HEK293T (cell line): ENCODE data around the gene LMCD1.

Experiments used
- CTCF ChIA-PET: fragments of 350-600 bp; formaldehyde crosslinking; extraction: SDS; loops from one replicate; lab custom pipeline; 2021; ENCODE audit warnings: antibody characterized with exemption, inconsistent platforms; lab: Yijun Ruan, JAX
- POLR2A ChIA-PET: fragments of 350-600 bp; formaldehyde crosslinking; extraction: SDS; loops from one replicate; lab custom pipeline; 2020; ENCODE audit warnings: antibody characterized with exemption, inconsistent platforms; lab: Yijun Ruan, JAX
- DNase-seq: peaks from one replicate; pipeline ENCODE4 v3.0.0; 2012; ENCODE audit warnings: mixed read lengths; ENCODE audit errors: extremely low spot score
- ARNT ChIP-seq: fragments of 450-650 bp; IDR thresholded peaks from 2 replicates; pipeline ENCODE4 v1.6.1; 2017; ENCODE audit warnings: mild to moderate bottlenecking
- BHLHE40 ChIP-seq: fragments of 450-650 bp; IDR thresholded peaks from 2 replicates; pipeline ENCODE4 v1.6.1; 2016; ENCODE audit warnings: mild to moderate bottlenecking, moderate library complexity, borderline replicate concordance
- CTBP1 ChIP-seq: fragments of 450-650 bp; IDR thresholded peaks from 2 replicates; pipeline ENCODE4 v1.6.1; 2016; ENCODE audit warnings: borderline replicate concordance
- ELF4 ChIP-seq: fragments of 450-650 bp; IDR thresholded peaks from 2 replicates; pipeline ENCODE4 v1.6.1; 2017; ENCODE audit warnings: antibody characterized with exemption
- FOXA1 ChIP-seq: fragments of 450-650 bp; IDR thresholded peaks from 2 replicates; pipeline ENCODE4 v1.6.1; 2016; ENCODE audit warnings: mild to moderate bottlenecking
- FOXK2 ChIP-seq: fragments of 450-650 bp; IDR thresholded peaks from 2 replicates; pipeline ENCODE4 v1.6.1; 2016; ENCODE audit warnings: mild to moderate bottlenecking
- FOXM1 ChIP-seq: fragments of 450-650 bp; IDR thresholded peaks from 2 replicates; pipeline ENCODE4 v1.6.1; 2017; ENCODE audit warnings: mild to moderate bottlenecking, borderline replicate concordance
- HDGF ChIP-seq: fragments of 450-650 bp; IDR thresholded peaks from 2 replicates; pipeline ENCODE4 v1.6.1; 2017; ENCODE audit warnings: antibody characterized with exemption, borderline replicate concordance
- L3MBTL2 ChIP-seq: fragments of 450-650 bp; conservative IDR thresholded peaks from 2 replicates; pipeline ENCODE4 v1.6.1; 2016; ENCODE audit warnings: mild to moderate bottlenecking
- LEF1 ChIP-seq: fragments of 450-650 bp; IDR thresholded peaks from 2 replicates; pipeline ENCODE4 v1.6.1; 2017; ENCODE audit warnings: mild to moderate bottlenecking, borderline replicate concordance
- NFRKB ChIP-seq: fragments of 450-650 bp; IDR thresholded peaks from 2 replicates; pipeline ENCODE4 v1.6.1; 2016; ENCODE audit warnings: mild to moderate bottlenecking, moderate library complexity
- PKNOX1 ChIP-seq: fragments of 450-650 bp; IDR thresholded peaks from 2 replicates; pipeline ENCODE4 v1.6.1; 2016
- SP1 ChIP-seq: fragments of 450-650 bp; IDR thresholded peaks from 2 replicates; pipeline ENCODE4 v1.6.1; 2017
- SUZ12 ChIP-seq: fragments of 450-650 bp; IDR thresholded peaks from 2 replicates; pipeline ENCODE4 v1.6.1; 2016; ENCODE audit warnings: mild to moderate bottlenecking
- TARDBP ChIP-seq: fragments of 450-650 bp; IDR thresholded peaks from 2 replicates; pipeline ENCODE4 v1.6.1; 2016
- ZNF384 ChIP-seq: fragments of 450-650 bp; IDR thresholded peaks from 2 replicates; pipeline ENCODE4 v1.6.1; 2016

LMCD1 gene

GRCh38 chr3:8600457-8600856, 98.8 kb downstream of the LMCD1 start:
- TF ChIP-seq LEF1 (no peak), PKNOX1 (peak; percentile 17; the same call in 1 of the 2 replicates), FOXA1 (no peak), SP1 (no peak), CTBP1 (no peak), NFRKB (no peak)
- DNase-seq = no peak
- ChIA-PET CTCF (no interaction called here), POLR2A (no interaction called here)

GRCh38 chr3:8603115-8603710, 101.6 kb downstream of the LMCD1 start:
- ChIA-PET CTCF (no interaction called here), POLR2A (no interaction called here)
- DNase-seq = no peak

GRCh38 chr3:8604006-8604405, 102.4 kb downstream of the LMCD1 start:
- CTCF ChIA-PET = no interaction called here
- no peak for TF ChIP-seq SP1
- TF ChIP-seq NFRKB = no peak
- TF ChIP-seq ZNF384 = no peak
- TF ChIP-seq LEF1 = no peak
- no peak for TF ChIP-seq SUZ12
- no peak for TF ChIP-seq FOXM1
- no peak for TF ChIP-seq L3MBTL2
- no peak for TF ChIP-seq ARNT
- POLR2A ChIA-PET = no interaction called here
- DNase-seq = no peak

More at GRCh38 chr3:8603115-8603710, 101.6 kb downstream of the LMCD1 start:
- TF ChIP-seq L3MBTL2 = no peak
- TF ChIP-seq TARDBP = no peak
- TF ChIP-seq ARNT = no peak
- no peak for TF ChIP-seq FOXK2
- no peak for TF ChIP-seq ZNF384
- TF ChIP-seq PKNOX1 = no peak
- TF ChIP-seq HDGF = no peak
- TF ChIP-seq FOXM1 = no peak
- TF ChIP-seq BHLHE40 = no peak
- TF ChIP-seq SUZ12 = no peak
- TF ChIP-seq SP1 = no peak
- no peak for TF ChIP-seq ELF4
- TF ChIP-seq CTBP1 = no peak
- TF ChIP-seq FOXA1 = no peak
- no peak for TF ChIP-seq LEF1
- TF ChIP-seq NFRKB = no peak

- CTCF ChIA-PET = no interaction called here
- TF ChIP-seq TARDBP (no peak), ARNT (no peak), SP1 (no peak), L3MBTL2 (no peak), SUZ12 (no peak), CTBP1 (no peak), HDGF (no peak), ZNF384 (no peak), FOXA1 (no peak), PKNOX1 (no peak), FOXK2 (no peak), FOXM1 (no peak), ELF4 (no peak), NFRKB (no peak), BHLHE40 (no peak), LEF1 (no peak)
Observed at GRCh38 chr3:8604988-8605387, 103.4 kb downstream of the LMCD1 start.

GRCh38 chr3:8606701-8607231, 105.1 kb downstream of the LMCD1 start:
- no peak for DNase-seq
- no peak for TF ChIP-seq BHLHE40
- no peak for TF ChIP-seq FOXA1
- TF ChIP-seq FOXK2 = no peak
- TF ChIP-seq ZNF384 = no peak
- no peak for TF ChIP-seq ELF4
- TF ChIP-seq TARDBP = no peak
- ChIA-PET CTCF (interaction anchor here (0.6 to 1.3 kb wide), 2 partner anchors 163 to 170 kb away, joined by 3 to 6 read pairs; no protein-coding TSS in a partner anchor), POLR2A (no interaction called here)

More at GRCh38 chr3:8604988-8605387, 103.4 kb downstream of the LMCD1 start:
- no peak for DNase-seq
- POLR2A ChIA-PET = no interaction called here

GRCh38 chr3:8607234-8608040, 105.8 kb downstream of the LMCD1 start:
- CTCF ChIA-PET = interaction anchor here (1.3 kb wide), 1 partner anchor 164 kb away, joined by 6 read pairs; no protein-coding TSS in a partner anchor
- POLR2A ChIA-PET = no interaction called here
- TF ChIP-seq L3MBTL2 = no peak
- TF ChIP-seq BHLHE40 = no peak
- no peak for TF ChIP-seq HDGF
- no peak for TF ChIP-seq LEF1
- TF ChIP-seq NFRKB = no peak
- TF ChIP-seq SUZ12 = no peak
- no peak for TF ChIP-seq ZNF384
- TF ChIP-seq CTBP1 = no peak
- no peak for TF ChIP-seq ELF4
- TF ChIP-seq FOXK2 = no peak
- DNase-seq = no peak
